K562 (cell line): ENCODE data around the gene SRC. TPM values are rescaled to one million over a fixed set of nuclear protein-coding genes. Genes with fewer than 3 reads are reported as not detected.

ENCODE experiments used
- ATAC-seq: fragments of 200-7000 bp; cut with Tn5 transposase; 3 replicates; pipeline ENCODE4 v1.9.1; 2020; ENCODE audit warnings: moderate library complexity
- BruUV-seq: library from RNA; stranded (reverse); fragments of 400-500 nt; replicated peaks from 2 replicates; lab custom pipeline; 2021; lab: Mats Ljungman, UMichigan
- CTCF ChIA-PET: fragments of 300-600 bp; formaldehyde crosslinking; extraction: SDS; loops from one replicate; lab custom pipeline; 2021; ENCODE audit warnings: low intra/inter-chr PET ratio; lab: Yijun Ruan, JAX
- POLR2A ChIA-PET: fragments of 300-600, 350-650 bp; sonication (Branson Sonifier 250); formaldehyde crosslinking; extraction: SDS; loops from one replicate; lab custom pipeline; 2021; ENCODE audit warnings: antibody characterized with exemption, inconsistent platforms; lab: Yijun Ruan, JAX
- DNase-seq, 4 experiments: peaks; one replicate each; pipeline versions ENCODE4 v3.0.0 to v3.0.0-alpha.2; 2011 to 2018; ENCODE audit warnings: low spot score in 3 of 4, mixed read lengths in 3 of 4; ENCODE audit errors: extremely low read depth in 1 of 4
- FAIRE-seq: peaks from 2 replicates; lab custom pipeline; 2011; peaks lifted over from hg19 to GRCh38; lab: Jason Lieb, UNC
- H2AFZ ChIP-seq: 2 replicates; pipeline ENCODE4 v1.6.0; 2011; ENCODE audit warnings: low read depth, low read length, control low read depth, inconsistent platforms
- H3K27ac ChIP-seq: fragments of 200-600 bp; 3 replicates; pipeline ENCODE4 v1.8.0; 2011; ENCODE audit warnings: low read depth, mild to moderate bottlenecking, control low read depth, inconsistent platforms, low read length, moderate library complexity, mixed read lengths; ENCODE audit errors: extremely low read depth
- H3K27me3 ChIP-seq, 2 experiments: fragments of 300-600 bp in 1 of 2; 2 replicates in 1 of 2; 3 replicates in 1 of 2; pipeline versions ENCODE4 v1.6.0 to v1.8.0; 2011; ENCODE audit warnings: inconsistent platforms in 2 of 2, low read length in 2 of 2, mild to moderate bottlenecking in 1 of 2, mixed read lengths in 1 of 2, moderate library complexity in 1 of 2; ENCODE audit not compliant: control insufficient read depth in 2 of 2, insufficient read depth in 2 of 2
- H3K36me3 ChIP-seq: fragments of 300-600 bp; 3 replicates; pipeline ENCODE4 v1.8.0; 2011; ENCODE audit warnings: mild to moderate bottlenecking, low read length, inconsistent platforms; ENCODE audit not compliant: control insufficient read depth, insufficient read depth
- H3K4me1 ChIP-seq, 2 experiments: fragments of 200-600 bp in 1 of 2; replicated peaks in 1 of 2; 2 replicates in 1 of 2; 3 replicates in 1 of 2; pipeline versions ENCODE4 v1.5.1 to v1.8.0; 2011; ENCODE audit warnings: inconsistent platforms in 2 of 2, low read length in 2 of 2, mild to moderate bottlenecking in 1 of 2, mixed read lengths in 1 of 2, moderate library complexity in 1 of 2; ENCODE audit not compliant: control insufficient read depth in 2 of 2, insufficient read depth in 2 of 2
- H3K4me2 ChIP-seq: 2 replicates; pipeline ENCODE4 v1.6.1; 2011; ENCODE audit warnings: low read length, control low read depth, inconsistent platforms, mixed read lengths; ENCODE audit not compliant: insufficient read depth
- H3K4me3 ChIP-seq: fragments of 200-600 bp; sonication (generic), shearing (Covaris generic); 2 replicates; pipeline ENCODE4 v1.5.1; 2016; ENCODE audit warnings: control low read depth, inconsistent platforms
- H3K79me2 ChIP-seq: fragments of 200-600 bp; 3 replicates; pipeline ENCODE4 v1.8.0; 2011; ENCODE audit warnings: low read length, inconsistent platforms; ENCODE audit not compliant: control insufficient read depth, insufficient read depth
- H3K9ac ChIP-seq, 2 experiments: 2 replicates each; pipeline versions ENCODE4 v1.6.0 to v1.6.1; 2011; ENCODE audit warnings: low read depth in 2 of 2, low read length in 2 of 2, control low read depth in 1 of 2, inconsistent platforms in 1 of 2, mild to moderate bottlenecking in 1 of 2, mixed read lengths in 1 of 2; ENCODE audit not compliant: insufficient read depth in 1 of 2
- H3K9me1 ChIP-seq: one replicate; pipeline ENCODE4 v1.6.0; 2011; ENCODE audit warnings: inconsistent platforms, mild to moderate bottlenecking, low read length, moderate library complexity; ENCODE audit not compliant: control insufficient read depth, insufficient read depth
- H3K9me3 ChIP-seq: replicated peaks from 2 replicates; pipeline ENCODE4 v1.5.1; 2011; ENCODE audit warnings: low read depth, low read length, inconsistent platforms; ENCODE audit not compliant: control insufficient read depth, insufficient read depth
- H4K20me1 ChIP-seq: replicated peaks from 2 replicates; pipeline ENCODE4 v1.6.1; 2011; ENCODE audit warnings: low read length, inconsistent platforms, mixed read lengths; ENCODE audit not compliant: control insufficient read depth, insufficient read depth
- BRCA1 ChIP-seq, 2 experiments: fragments of 450-650 bp in 1 of 2; sonication (generic) in 1 of 2; formaldehyde crosslinking in 1 of 2; IDR thresholded peaks; 2 replicates each; pipeline versions ENCODE4 v1.5.0 to v1.6.1; 2017 to 2020; ENCODE audit warnings: mild to moderate bottlenecking in 1 of 2, missing genetic modification reagents in 1 of 2
- CBX5 ChIP-seq: IDR thresholded peaks from 2 replicates; pipeline ENCODE4 v1.6.1; 2014; ENCODE audit warnings: low read depth, borderline replicate concordance
- DACH1 ChIP-seq: fragments of 450-650 bp; IDR thresholded peaks from 2 replicates; pipeline ENCODE4 v1.6.1; 2018; ENCODE audit not compliant: partially characterized antibody
- FOXA1 ChIP-seq: fragments of 450-650 bp; IDR thresholded peaks from 2 replicates; pipeline ENCODE4 v1.6.1; 2016; ENCODE audit warnings: mild to moderate bottlenecking, borderline replicate concordance
- GATA2 ChIP-seq: sonication (generic); formaldehyde crosslinking; IDR thresholded peaks from 2 replicates; pipeline ENCODE4 v1.4.0; 2020; ENCODE audit warnings: mild to moderate bottlenecking, missing genetic modification reagents
- JUND ChIP-seq, 2 experiments: IDR thresholded peaks; 2 replicates in 1 of 2; 3 replicates in 1 of 2; pipeline ENCODE4 v1.6.1; 2011; ENCODE audit warnings: borderline replicate concordance in 2 of 2, low read depth in 2 of 2, low read length in 2 of 2, improper control_type of control experiment in 1 of 2, missing biosample characterization in 1 of 2, missing genetic modification characterization in 1 of 2, missing genetic modification reagents in 1 of 2
- LEF1 ChIP-seq: fragments of 450-650 bp; IDR thresholded peaks from 2 replicates; pipeline ENCODE4 v1.6.1; 2016; ENCODE audit warnings: mild to moderate bottlenecking
- NR4A1 ChIP-seq, 2 experiments: fragments of 250-450 bp in 1 of 2; fragments of 450-650 bp in 1 of 2; sonication (Bioruptor Pico) in 1 of 2; IDR thresholded peaks; 2 replicates each; pipeline versions ENCODE4 v1.4.0 to v1.6.1; 2016 to 2020; ENCODE audit warnings: mild to moderate bottlenecking in 2 of 2, missing compliant biosample characterization in 1 of 2, missing genetic modification characterization in 1 of 2, moderate library complexity in 1 of 2
- PCBP2 ChIP-seq: fragments of 200-400 bp; formaldehyde crosslinking; IDR thresholded peaks from 2 replicates; pipeline ENCODE4 v1.6.1; 2018; ENCODE audit warnings: low read length, low read depth, mild to moderate bottlenecking, moderate library complexity; ENCODE audit not compliant: poor library complexity, severe bottlenecking
- PHF20 ChIP-seq: fragments of 450-650 bp; IDR thresholded peaks from 2 replicates; pipeline ENCODE4 v1.6.1; 2018; ENCODE audit not compliant: partially characterized antibody
- PYGO2 ChIP-seq: fragments of 450-650 bp; IDR thresholded peaks from 2 replicates; pipeline ENCODE4 v1.6.1; 2016; ENCODE audit warnings: mild to moderate bottlenecking, missing genetic modification characterization, moderate library complexity, missing compliant biosample characterization
- U2AF1 ChIP-seq: fragments of 200-400 bp; formaldehyde crosslinking; optimal IDR thresholded peaks from 2 replicates; pipeline ENCODE3; 2017; ENCODE audit warnings: mild to moderate bottlenecking, low read depth, low read length, moderate library complexity
- ZNF253 ChIP-seq: fragments of 250-450 bp; sonication (Bioruptor Pico); conservative IDR thresholded peaks from 2 replicates; pipeline ENCODE4 v1.6.1; 2021; ENCODE audit warnings: mild to moderate bottlenecking
- ZNF780A ChIP-seq: fragments of 250-450 bp; sonication (Bioruptor Pico); IDR thresholded peaks from 2 replicates; pipeline ENCODE4 v1.5.0; 2021; ENCODE audit warnings: mild to moderate bottlenecking
- WGBS: fragments of 100-300 bp; shearing (Covaris generic); methylation state at CpG from one replicate; pipeline ENCODE4 v1.1.6; 2016; ENCODE audit warnings: low coverage, mixed read lengths; ENCODE audit not compliant: insufficient coverage; ENCODE audit errors: missing lambda C conversion rate; 5-methylcytosine and 5-hydroxymethylcytosine counted together
- in situ Hi-C: fragments of 300-500 bp; cut with MboI; formaldehyde crosslinking; loops from 4 replicates; pipeline ENCODE4 v1.15.0; 2018; ENCODE audit warnings: inconsistent platforms, mixed read lengths
- intact Hi-C: fragments of 100-400 bp; cut with micrococcal nuclease; formaldehyde crosslinking; loops from 2 replicates; pipeline ENCODE4 v1.14.2; 2022
- polyA plus RNA-seq, 8 experiments: library from polyadenylated mRNA; depleted of rRNA in 4 of 8; stranded (reverse) in 5 of 8; unstranded in 3 of 8; fragments of >200 nt; fragmentation: Nextera tagmentation in 2 of 8; fragmentation: Illumina TruSeq in 1 of 8; extraction: Ambion mirVana in 2 of 8; extraction: Trizol in 1 of 8; gene quantifications; 2 replicates each; pipeline versions ENCODE4 v1.2.1 to v1.2.3, GENCODE V29; 2011 to 2014; ENCODE audit warnings: inconsistent platforms in 1 of 8, missing spikeins in 1 of 8
- total RNA-seq, 7 experiments: library from RNA; depleted of rRNA in 6 of 7; stranded (reverse); fragments of >200 nt in 6 of 7; fragmentation: Illumina TruSeq in 2 of 7; extraction: Trizol in 2 of 7; gene quantifications; 2 replicates each; pipeline versions ENCODE4 v1.2.1 to v1.2.3, GENCODE V29; 2011 to 2021; ENCODE audit warnings: low replicate concordance in 1 of 7
- TF ChIP-seq, protein P1 (sequence below): sonication (generic); formaldehyde crosslinking; IDR thresholded peaks from 2 replicates; pipeline ENCODE4 v1.8.1; 2023; ENCODE audit warnings: mild to moderate bottlenecking, missing genetic modification reagents
- TF ChIP-seq, protein P2 (sequence below): fragments of 450-650 bp; IDR thresholded peaks from 2 replicates; pipeline ENCODE4 v1.6.1; 2017; ENCODE audit warnings: antibody characterized with exemption, mild to moderate bottlenecking

Gene SRC
- total and polyA plus RNA-seq, 9 of the 15 experiments (the other 6 are each of a cell fraction or from before 2014, with no cell fraction given): 0.06 to 8.5 (median 3.1) TPM

DNA sequence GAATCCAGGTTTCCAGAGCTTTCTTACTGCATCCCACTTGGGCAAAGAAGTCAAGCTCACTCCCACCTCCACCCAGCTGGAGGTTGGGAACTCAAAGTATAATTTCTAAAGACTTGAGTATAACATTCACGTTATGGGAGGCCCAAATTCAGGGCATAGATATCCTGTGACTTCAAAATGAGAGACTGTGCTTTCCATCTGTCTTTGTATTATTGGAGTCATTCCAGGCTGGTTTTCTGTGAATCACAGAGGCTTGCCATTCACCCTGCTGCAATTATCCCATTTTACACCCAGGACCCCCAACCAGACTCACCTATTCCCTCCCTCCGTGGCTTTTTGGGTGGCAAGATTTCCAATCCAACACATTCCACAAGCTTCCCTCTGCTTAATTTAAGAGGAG, 19.3 kb upstream of the SRC start:
- H3K4me3 ChIP-seq: no peak overlapping the region
- H3K36me3 ChIP-seq: no peaks in the 10 kb centered on the region
- DNase-seq (no peak), ATAC-seq (no peak), FAIRE-seq (no peak)
- intact Hi-C loops: no loop called here
- no peak overlapping the region for H3K4me2 ChIP-seq
- H3K27me3 ChIP-seq: no peaks in the 10 kb centered on the region
- TF ChIP-seq ZNF253 (CRISPR knock-in tag) (no peak), PHF20 (no peak), PCBP2 (no peak), PYGO2 (tag) (no peak), U2AF1 (no peak), DACH1 (no peak), LEF1 (no peak), BRCA1 (IDR thresholded peaks at IDR 0.05) (no peak), BRCA1 (CRISPR knock-in tag; IDR thresholded peaks at IDR 0.05) (no peak), NR4A1 (CRISPR knock-in tag; IDR thresholded peaks at IDR 0.05) (no peak), NR4A1 (tag; IDR thresholded peaks at IDR 0.05) (no peak), JUND (IDR thresholded peaks at IDR 0.05; ENCODE audit: borderline replicate concordance, low read depth, low read length) (no peak), JUND (tag; IDR thresholded peaks at IDR 0.05; ENCODE audit: borderline replicate concordance, low read depth, low read length) (no peak), FOXA1 (no peak), ZNF780A (CRISPR knock-in tag) (no peak), CBX5 (no peak), GATA2 (CRISPR knock-in tag) (no peak)
- TF ChIP-seq, protein P1, sequence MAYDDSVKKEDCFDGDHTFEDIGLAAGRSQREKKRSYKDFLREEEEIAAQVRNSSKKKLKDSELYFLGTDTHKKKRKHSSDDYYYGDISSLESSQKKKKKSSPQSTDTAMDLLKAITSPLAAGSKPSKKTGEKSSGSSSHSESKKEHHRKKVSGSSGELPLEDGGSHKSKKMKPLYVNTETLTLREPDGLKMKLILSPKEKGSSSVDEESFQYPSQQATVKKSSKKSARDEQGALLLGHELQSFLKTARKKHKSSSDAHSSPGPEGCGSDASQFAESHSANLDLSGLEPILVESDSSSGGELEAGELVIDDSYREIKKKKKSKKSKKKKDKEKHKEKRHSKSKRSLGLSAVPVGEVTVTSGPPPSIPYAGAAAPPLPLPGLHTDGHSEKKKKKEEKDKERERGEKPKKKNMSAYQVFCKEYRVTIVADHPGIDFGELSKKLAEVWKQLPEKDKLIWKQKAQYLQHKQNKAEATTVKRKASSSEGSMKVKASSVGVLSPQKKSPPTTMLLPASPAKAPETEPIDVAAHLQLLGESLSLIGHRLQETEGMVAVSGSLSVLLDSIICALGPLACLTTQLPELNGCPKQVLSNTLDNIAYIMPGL: no peak
- TF ChIP-seq, protein P2, sequence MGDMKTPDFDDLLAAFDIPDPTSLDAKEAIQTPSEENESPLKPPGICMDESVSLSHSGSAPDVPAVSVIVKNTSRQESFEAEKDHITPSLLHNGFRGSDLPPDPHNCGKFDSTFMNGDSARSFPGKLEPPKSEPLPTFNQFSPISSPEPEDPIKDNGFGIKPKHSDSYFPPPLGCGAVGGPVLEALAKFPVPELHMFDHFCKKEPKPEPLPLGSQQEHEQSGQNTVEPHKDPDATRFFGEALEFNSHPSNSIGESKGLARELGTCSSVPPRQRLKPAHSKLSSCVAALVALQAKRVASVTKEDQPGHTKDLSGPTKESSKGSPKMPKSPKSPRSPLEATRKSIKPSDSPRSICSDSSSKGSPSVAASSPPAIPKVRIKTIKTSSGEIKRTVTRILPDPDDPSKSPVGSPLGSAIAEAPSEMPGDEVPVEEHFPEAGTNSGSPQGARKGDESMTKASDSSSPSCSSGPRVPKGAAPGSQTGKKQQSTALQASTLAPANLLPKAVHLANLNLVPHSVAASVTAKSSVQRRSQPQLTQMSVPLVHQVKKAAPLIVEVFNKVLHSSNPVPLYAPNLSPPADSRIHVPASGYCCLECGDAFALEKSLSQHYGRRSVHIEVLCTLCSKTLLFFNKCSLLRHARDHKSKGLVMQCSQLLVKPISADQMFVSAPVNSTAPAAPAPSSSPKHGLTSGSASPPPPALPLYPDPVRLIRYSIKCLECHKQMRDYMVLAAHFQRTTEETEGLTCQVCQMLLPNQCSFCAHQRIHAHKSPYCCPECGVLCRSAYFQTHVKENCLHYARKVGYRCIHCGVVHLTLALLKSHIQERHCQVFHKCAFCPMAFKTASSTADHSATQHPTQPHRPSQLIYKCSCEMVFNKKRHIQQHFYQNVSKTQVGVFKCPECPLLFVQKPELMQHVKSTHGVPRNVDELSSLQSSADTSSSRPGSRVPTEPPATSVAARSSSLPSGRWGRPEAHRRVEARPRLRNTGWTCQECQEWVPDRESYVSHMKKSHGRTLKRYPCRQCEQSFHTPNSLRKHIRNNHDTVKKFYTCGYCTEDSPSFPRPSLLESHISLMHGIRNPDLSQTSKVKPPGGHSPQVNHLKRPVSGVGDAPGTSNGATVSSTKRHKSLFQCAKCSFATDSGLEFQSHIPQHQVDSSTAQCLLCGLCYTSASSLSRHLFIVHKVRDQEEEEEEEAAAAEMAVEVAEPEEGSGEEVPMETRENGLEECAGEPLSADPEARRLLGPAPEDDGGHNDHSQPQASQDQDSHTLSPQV: no peak
- no peaks in the 10 kb centered on the region for H4K20me1 ChIP-seq
- H3K79me2 ChIP-seq: no peaks in the 10 kb centered on the region
- peaks cover 0 to under 1% of the 10 kb centered on the region in 2 experiments; a peak in 3 of 5 replicates for H3K4me1 ChIP-seq
- no peaks in the 10 kb centered on the region for H3K9me1 ChIP-seq
- ChIA-PET POLR2A (interaction anchor here (0.5 to 1.5 kb wide), 6 partner anchors 15 to 70 kb away, joined by 3 to 5 read pairs (median 4); no protein-coding TSS in a partner anchor), CTCF (no interaction called here)
- BruUV-seq: no TSS peak
- H3K9me3 ChIP-seq: no peaks in the 10 kb centered on the region
- no peak overlapping the region for H3K27ac ChIP-seq
- WGBS: 13% methylated on average over 2 of the region's 2 CpGs
- in situ Hi-C loops: no loop called here
- H3K9ac ChIP-seq: no peak overlapping the region
- no peak overlapping the region for H2AFZ ChIP-seq
